Type B pancreatic cell (in vitro differentiated cells): ENCODE results near the gene MUC13. TPM values are rescaled to one million over a fixed set of nuclear protein-coding genes. Genes with fewer than 3 reads are reported as not detected.

Experiments used
- DNase-seq: peaks from one replicate; pipeline ENCODE4 v3.0.0; 2021; ENCODE audit warnings: mixed read lengths; ENCODE audit not compliant: unreplicated experiment; ENCODE audit errors: extremely low spot score
- H3K27ac Mint-ChIP-seq: 2 replicates; pipeline ENCODE4 v1.8.0; 2021; ENCODE audit warnings: mild to moderate bottlenecking, mixed read lengths
- H3K27me3 Mint-ChIP-seq: 2 replicates; pipeline ENCODE4 v1.8.0; 2021; ENCODE audit warnings: mixed read lengths
- H3K36me3 Mint-ChIP-seq: 2 replicates; pipeline ENCODE4 v1.8.0; 2021; ENCODE audit warnings: mixed read lengths
- H3K4me1 Mint-ChIP-seq: one replicate; pipeline ENCODE4 v1.8.0; 2021; ENCODE audit warnings: mixed read lengths; ENCODE audit not compliant: unreplicated experiment
- H3K4me3 Mint-ChIP-seq: 2 replicates; pipeline ENCODE4 v1.8.0; 2021; ENCODE audit warnings: mild to moderate bottlenecking, mixed read lengths
- H3K9me3 Mint-ChIP-seq: 2 replicates; pipeline ENCODE4 v1.8.0; 2021; ENCODE audit warnings: mixed read lengths
- CTCF ChIP-seq: fragments of 200-600 bp; sonication (generic); conservative IDR thresholded peaks from 2 replicates; pipeline ENCODE4 v1.5.0; 2021; ENCODE audit warnings: antibody characterized with exemption, mild to moderate bottlenecking
- total RNA-seq: library from RNA; stranded (reverse); gene quantifications from 2 replicates; pipeline ENCODE4 v1.2.1, GENCODE V29; 2021; ENCODE audit warnings: low replicate concordance

The MUC13 gene
- total RNA-seq, 1 donor from 2014 or later, result 38.3 TPM

DNA sequence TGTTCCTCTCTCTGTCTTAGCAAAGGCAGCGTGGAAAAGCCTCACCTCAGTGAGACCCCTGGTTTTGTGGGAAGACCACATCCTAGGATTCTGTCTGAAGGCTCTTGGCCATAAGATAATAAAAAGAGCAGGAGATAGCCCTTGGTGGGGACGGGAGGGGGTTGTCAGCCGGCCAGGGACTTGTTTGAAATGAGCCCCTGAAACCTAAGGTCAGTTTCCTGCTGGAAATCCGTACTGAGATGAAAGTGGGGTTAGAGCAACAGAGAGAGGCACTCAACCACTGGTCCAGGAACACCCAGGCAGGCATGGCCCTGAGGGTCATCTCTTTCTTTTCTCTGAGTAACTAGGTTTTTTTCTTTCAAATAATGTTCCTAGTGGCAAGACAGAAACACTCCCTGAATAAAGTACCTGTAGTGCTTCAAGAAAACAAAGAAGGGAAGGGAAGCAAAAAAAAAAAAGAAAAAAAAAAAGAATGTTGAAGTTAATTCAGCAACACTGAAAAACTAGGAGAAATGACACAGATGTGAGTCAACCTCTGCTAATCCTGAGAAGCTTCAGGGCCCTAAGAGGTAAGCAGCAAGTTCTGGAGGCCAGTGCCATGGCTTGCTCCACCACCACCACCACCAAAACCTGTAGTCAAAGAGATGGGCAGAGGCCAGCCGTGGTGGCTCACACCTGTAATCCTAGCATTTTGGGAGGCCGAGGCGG lies 50.6 kb downstream of the MUC13 start:
- peaks cover 9% of the 10 kb centered on the region for H3K36me3 Mint-ChIP-seq
- H3K9me3 Mint-ChIP-seq, result no peaks in the 10 kb centered on the region
- TF ChIP-seq CTCF, result no peak
- no peak for DNase-seq
- peaks cover 38% of the 10 kb centered on the region for H3K4me1 Mint-ChIP-seq
- peak overlapping the region; percentile 75 for H3K4me3 Mint-ChIP-seq
- no peak overlapping the region for H3K27ac Mint-ChIP-seq
- peaks cover 10% of the 10 kb centered on the region for H3K27me3 Mint-ChIP-seq

GRCh38 chr3:124882816-124883747 lies 51.5 kb downstream of the MUC13 start:
- Mint-ChIP-seq H3K27ac (no peak overlapping the region), H3K4me3 (peak overlapping the region; percentile 75), H3K9me3 (no peaks in the 10 kb centered on the region), H3K4me1 (peaks cover 39% of the 10 kb centered on the region), H3K27me3 (peaks cover 5% of the 10 kb centered on the region), H3K36me3 (peaks cover 9% of the 10 kb centered on the region)
- no peak for DNase-seq
- TF ChIP-seq CTCF, result no peak

- Mint-ChIP-seq H3K4me3 (no peak overlapping the region), H3K27me3 (peaks cover 5% of the 10 kb centered on the region), H3K4me1 (peaks cover 38% of the 10 kb centered on the region), H3K27ac (no peak overlapping the region), H3K9me3 (no peaks in the 10 kb centered on the region), H3K36me3 (peaks cover 9% of the 10 kb centered on the region)
- DNase-seq, result no peak
- no peak for TF ChIP-seq CTCF
Measured at GRCh38 chr3:124881976-124882697, 52.4 kb downstream of the MUC13 start.

- peaks cover 9% of the 10 kb centered on the region for H3K36me3 Mint-ChIP-seq
- peaks cover 42% of the 10 kb centered on the region for H3K4me1 Mint-ChIP-seq
- peak overlapping the region; percentile 20 for H3K27ac Mint-ChIP-seq
- no peak overlapping the region for H3K4me3 Mint-ChIP-seq
- no peaks in the 10 kb centered on the region for H3K9me3 Mint-ChIP-seq
- no peak for DNase-seq
- no peaks in the 10 kb centered on the region for H3K27me3 Mint-ChIP-seq
- no peak for TF ChIP-seq CTCF
Measured at GRCh38 chr3:124879337-124879680, 55.2 kb downstream of the MUC13 start.

DNA sequence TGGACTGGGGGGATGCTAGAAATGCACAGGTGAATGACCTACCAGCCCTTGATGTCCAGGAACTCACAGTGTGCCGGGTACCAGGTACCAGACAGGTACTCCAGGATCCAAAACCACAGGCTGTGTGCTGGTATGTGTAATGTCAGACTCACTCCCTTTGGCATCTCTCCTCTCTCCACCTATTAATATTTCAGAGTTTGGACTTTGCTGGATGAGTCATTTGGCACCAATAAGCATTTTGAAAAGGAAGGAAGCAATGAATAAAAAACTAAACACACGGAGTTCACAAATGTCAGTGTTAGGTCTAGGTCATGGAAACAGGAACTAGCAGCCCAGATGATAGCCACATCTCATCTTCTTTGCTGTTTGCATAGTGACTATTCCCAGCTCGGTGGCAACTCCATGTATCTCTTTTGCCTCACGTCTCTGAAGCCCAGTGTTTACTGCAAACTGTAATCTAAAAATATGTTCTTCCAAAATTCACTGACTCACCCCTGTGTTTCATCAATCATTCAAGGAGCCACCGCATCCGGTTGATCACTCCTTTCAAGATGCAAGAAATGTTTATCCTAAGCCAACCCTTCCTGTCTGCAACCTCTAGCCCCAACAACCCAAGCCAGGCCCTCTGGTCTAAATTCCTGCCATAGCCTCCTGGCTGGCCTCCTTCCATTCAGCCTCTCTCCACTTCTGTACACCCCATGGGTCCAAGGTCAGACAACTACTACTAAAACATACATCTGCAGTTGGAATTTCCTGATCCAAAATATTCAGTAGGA lies 55.8 kb downstream of the MUC13 start:
- DNase-seq, result no peak

More for the DNA sequence above, 55.8 kb downstream of the MUC13 start:
- no peaks in the 10 kb centered on the region for H3K27me3 Mint-ChIP-seq
- H3K4me3 Mint-ChIP-seq, result peak overlapping the region; percentile 7
- peaks cover 39% of the 10 kb centered on the region for H3K4me1 Mint-ChIP-seq
- no peak for TF ChIP-seq CTCF
- peaks cover 8% of the 10 kb centered on the region for H3K36me3 Mint-ChIP-seq
- no peaks in the 10 kb centered on the region for H3K9me3 Mint-ChIP-seq
- peak overlapping the region; percentile 20 for H3K27ac Mint-ChIP-seq
